CD14-positive monocyte (primary cell): ENCODE measurements around the gene PDE4B. TPM values are rescaled to one million over a fixed set of nuclear protein-coding genes. Genes with fewer than 3 reads are reported as not detected.

ENCODE experiments used
- DNase-seq, 3 donors: peaks; one replicate each; pipeline ENCODE4 v3.0.0-alpha.2; 2011 to 2022
- H2AFZ ChIP-seq: 2 replicates; pipeline ENCODE4 v1.6.0; 2012; ENCODE audit warnings: mild to moderate bottlenecking, low read depth, low read length, inconsistent platforms; ENCODE audit not compliant: insufficient read depth, poor library complexity, severe bottlenecking
- H3K27ac ChIP-seq, 2 donors: 1 replicate in 1 of 2; 2 replicates in 1 of 2; pipeline ENCODE4 v1.5.1; 2012 to 2013; ENCODE audit warnings: low read length in 2 of 2, control low read depth in 1 of 2, inconsistent platforms in 1 of 2, low read depth in 1 of 2, mild to moderate bottlenecking in 1 of 2
- H3K27me3 ChIP-seq, 2 donors: one replicate each; pipeline versions ENCODE4 v1.6.0 to v1.6.1; 2011 to 2013; ENCODE audit warnings: low read length in 2 of 2; ENCODE audit not compliant: control insufficient read depth in 2 of 2, insufficient read depth in 2 of 2
- H3K36me3 ChIP-seq, 2 donors: replicated peaks in 1 of 2; 1 replicate in 1 of 2; 2 replicates in 1 of 2; pipeline versions ENCODE4 v1.5.1 to v1.6.1; 2012 to 2013; ENCODE audit warnings: low read length in 2 of 2, control low read depth in 1 of 2, inconsistent platforms in 1 of 2, mild to moderate bottlenecking in 1 of 2; ENCODE audit not compliant: insufficient read depth in 2 of 2, control insufficient read depth in 1 of 2
- H3K4me1 ChIP-seq, 2 donors: 1 replicate in 1 of 2; 2 replicates in 1 of 2; pipeline versions ENCODE4 v1.5.1 to v1.6.1; 2012 to 2013; ENCODE audit warnings: low read length in 2 of 2, control low read depth in 1 of 2, inconsistent platforms in 1 of 2, mild to moderate bottlenecking in 1 of 2, moderate library complexity in 1 of 2; ENCODE audit not compliant: insufficient read depth in 2 of 2, control insufficient read depth in 1 of 2
- H3K4me2 ChIP-seq: replicated peaks from 2 replicates; pipeline ENCODE3; 2012; ENCODE audit warnings: low read length, moderate library complexity, mild to moderate bottlenecking; ENCODE audit not compliant: poor library complexity, severe bottlenecking; ENCODE audit errors: extremely low read depth
- H3K4me3 ChIP-seq, 3 experiments: fragments of 200-600 bp in 1 of 3; sonication (generic) in 1 of 3; replicated peaks in 1 of 3; 1 replicate in 2 of 3; 2 replicates in 1 of 3; pipeline ENCODE4 v1.5.1; 2011 to 2013; ENCODE audit warnings: low read length in 3 of 3, mild to moderate bottlenecking in 3 of 3, control low read depth in 2 of 3, low read depth in 2 of 3, inconsistent platforms in 1 of 3, moderate library complexity in 1 of 3
- H3K79me2 ChIP-seq: 2 replicates; pipeline ENCODE4 v1.6.0; 2012; ENCODE audit warnings: mild to moderate bottlenecking, control low read depth, inconsistent platforms, low read length, moderate library complexity; ENCODE audit not compliant: insufficient read depth
- H3K9ac ChIP-seq: 2 replicates; pipeline ENCODE4 v1.6.0; 2017; ENCODE audit warnings: low read length, mild to moderate bottlenecking; ENCODE audit not compliant: insufficient read depth, poor library complexity, severe bottlenecking
- H3K9me3 ChIP-seq, 2 donors: replicated peaks in 1 of 2; 1 replicate in 1 of 2; 2 replicates in 1 of 2; pipeline versions ENCODE4 v1.5.1 to v1.6.1; 2012 to 2013; ENCODE audit warnings: low read length in 2 of 2, control low read depth in 1 of 2; ENCODE audit not compliant: control insufficient read depth in 1 of 2, insufficient read depth in 1 of 2
- H4K20me1 ChIP-seq: 2 replicates; pipeline ENCODE4 v1.6.0; 2012; ENCODE audit warnings: mild to moderate bottlenecking, low read length, control low read depth, moderate library complexity; ENCODE audit not compliant: insufficient read depth
- H3K27ac Mint-ChIP-seq, 7 donors: one replicate each; pipeline ENCODE4 v1.8.0; 2020; ENCODE audit warnings: mild to moderate bottlenecking in 7 of 7, mixed read lengths in 7 of 7, moderate library complexity in 6 of 7, inconsistent platforms in 2 of 7
- H3K27me3 Mint-ChIP-seq, 3 donors: one replicate each; pipeline ENCODE4 v1.8.0; 2021 to 2022; ENCODE audit warnings: low read depth in 3 of 3, mild to moderate bottlenecking in 3 of 3, mixed read lengths in 3 of 3, moderate library complexity in 3 of 3, inconsistent platforms in 1 of 3
- H3K36me3 Mint-ChIP-seq, 2 donors: one replicate each; pipeline ENCODE4 v1.8.0; 2020; ENCODE audit warnings: mixed read lengths in 2 of 2, inconsistent platforms in 1 of 2, mild to moderate bottlenecking in 1 of 2
- H3K4me1 Mint-ChIP-seq: one replicate; pipeline ENCODE4 v1.8.0; 2020; ENCODE audit warnings: mild to moderate bottlenecking, mixed read lengths
- H3K4me3 Mint-ChIP-seq, 2 donors: one replicate each; pipeline ENCODE4 v1.8.0; 2020; ENCODE audit warnings: mild to moderate bottlenecking in 2 of 2, mixed read lengths in 2 of 2, moderate library complexity in 1 of 2
- H3K9me3 Mint-ChIP-seq, 7 donors: one replicate each; pipeline ENCODE4 v1.8.0; 2020 to 2022; ENCODE audit warnings: mixed read lengths in 7 of 7, mild to moderate bottlenecking in 6 of 7, moderate library complexity in 6 of 7, inconsistent platforms in 2 of 7
- CTCF ChIP-seq: fragments of 200-600 bp; IDR thresholded peaks from one replicate; pipeline ENCODE4 v1.8.0; 2022; ENCODE audit warnings: antibody characterized with exemption, mild to moderate bottlenecking
- WGBS: methylation state at CpG from one replicate; pipeline ENCODE4 v1.1.5; 2013; ENCODE audit warnings: missing lambda C conversion rate; ENCODE audit not compliant: insufficient coverage; 5-methylcytosine and 5-hydroxymethylcytosine counted together
- intact Hi-C, 2 donors: fragments of 100-400 bp; cut with micrococcal nuclease; formaldehyde crosslinking; loops; one replicate each; pipeline versions ENCODE4 v1.15.0 to v1.15.1; 2023
- polyA plus RNA-seq, 3 donors: library from polyadenylated mRNA; depleted of rRNA in 1 of 3; unstranded in 2 of 3; stranded (reverse) in 1 of 3; fragments of 300-500 nt in 2 of 3; fragments of >200 nt in 1 of 3; fragmentation: Illumina TruSeq in 2 of 3; gene quantifications; 1 replicate in 2 of 3; 2 replicates in 1 of 3; pipeline ENCODE4 v1.2.3, GENCODE V29; 2012 to 2021

PDE4B gene
- polyA plus RNA-seq, 3 donors = 17.2 to 52.8 (median 25.2) TPM

DNA sequence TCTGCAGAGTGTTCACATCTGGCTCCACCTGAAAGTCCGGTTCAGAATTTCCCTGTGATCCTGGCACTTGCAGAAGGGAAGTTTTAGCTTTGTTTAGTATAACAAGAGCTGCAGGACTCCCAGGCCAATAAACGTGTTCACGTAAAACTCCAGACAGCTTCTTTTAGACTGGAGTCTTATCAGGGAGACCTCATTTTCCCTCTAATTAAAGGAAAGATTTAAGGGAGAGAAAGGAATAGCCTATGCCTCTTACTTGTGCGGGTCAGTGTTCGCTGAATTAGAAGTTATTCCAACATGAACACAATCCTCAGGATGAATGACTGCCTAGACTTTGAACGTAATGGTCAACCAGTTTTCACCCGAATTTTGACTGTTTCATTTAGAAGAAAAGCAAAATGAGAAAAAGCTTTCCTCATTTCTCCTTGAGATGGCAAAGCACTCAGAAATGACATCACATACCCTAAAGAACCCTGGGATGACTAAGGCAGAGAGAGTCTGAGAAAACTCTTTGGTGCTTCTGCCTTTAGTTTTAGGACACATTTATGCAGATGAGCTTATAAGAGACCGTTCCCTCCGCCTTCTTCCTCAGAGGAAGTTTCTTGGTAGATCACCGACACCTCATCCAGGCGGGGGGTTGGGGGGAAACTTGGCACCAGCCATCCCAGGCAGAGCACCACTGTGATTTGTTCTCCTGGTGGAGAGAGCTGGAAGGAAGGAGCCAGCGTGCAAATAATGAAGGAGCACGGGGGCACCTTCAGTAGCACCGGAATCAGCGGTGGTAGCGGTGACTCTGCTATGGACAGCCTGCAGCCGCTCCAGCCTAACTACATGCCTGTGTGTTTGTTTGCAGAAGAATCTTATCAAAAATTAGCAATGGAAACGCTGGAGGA, 539.2 kb downstream of the PDE4B start:
- Histone ChIP-seq H3K4me1 (peaks cover 71 to 89% of the 10 kb centered on the region in 2 donors), H3K4me2 (peak overlapping the region; percentile 81)
- peak overlapping the region; percentile 98 to 100 (median 98) for H3K27ac Mint-ChIP-seq

More for the DNA sequence above, 539.2 kb downstream of the PDE4B start:
- WGBS = 0% methylated on average over 5 of the region's 18 CpGs
- peaks cover 68% of the 10 kb centered on the region for H3K4me1 Mint-ChIP-seq
- peak overlapping the region; percentile 97 to 98 for H3K4me3 Mint-ChIP-seq
- peak overlapping the region; percentile 80 to 99 (median 99) for H3K4me3 ChIP-seq
- peak overlapping the region; percentile 77 to 86 for H3K27ac ChIP-seq
- peak overlapping the region; percentile 68 for H3K9ac ChIP-seq
- no peaks in the 10 kb centered on the region for H3K9me3 Mint-ChIP-seq
- no peaks in the 10 kb centered on the region for H3K27me3 ChIP-seq
- H4K20me1 ChIP-seq = peaks cover 13% of the 10 kb centered on the region
- no peaks in the 10 kb centered on the region for H3K36me3 ChIP-seq
- H3K27me3 Mint-ChIP-seq = no peaks in the 10 kb centered on the region
- no peaks in the 10 kb centered on the region for H3K9me3 ChIP-seq
- peak; percentile 86 to 98 (median 96) for DNase-seq
- TF ChIP-seq CTCF = no peak
- intact Hi-C loops = loop anchor here (5.0 to 10.0 kb wide), 4 partner anchors 35 to 1355 kb away; partner anchors contain the start of gene GADD45A (in 1 of the 2)
- peaks cover 9 to 10% of the 10 kb centered on the region in 2 donors for H3K36me3 Mint-ChIP-seq
- H2AFZ ChIP-seq = no peak overlapping the region
- H3K79me2 ChIP-seq = peaks cover 40% of the 10 kb centered on the region
